Heart left ventricle (tissue), 13 donors: ENCODE data around the gene PTPRN2.

Experiments used
- POLR2A ChIP-seq, 2 donors: fragments of 450-650 bp; IDR thresholded peaks; one replicate each; pipeline ENCODE4 v1.6.1; 2017; ENCODE audit warnings: antibody characterized with exemption in 2 of 2, mild to moderate bottlenecking in 2 of 2, moderate library complexity in 2 of 2
- TF ChIP-seq, protein P1 (sequence below), 12 donors: fragments of 200-600 bp; sonication (generic) in 4 of 12; IDR thresholded peaks; one replicate each; pipeline versions ENCODE4 v1.5.0 to v1.8.0; 2018 to 2022; ENCODE audit warnings: antibody characterized with exemption in 12 of 12, mild to moderate bottlenecking in 5 of 12
- donor health status: ischemic (EF 13 %, LVEDD 7.1; RV severe dilation, severe dysfunction).
- donor health status: DM: no; HTN: yes; CAD: no.
- donor health status: DM: no; HTN: no; CAD: no.
- donor health status: ischemic (EF 25% LVEDD 6.9; RV normal size, moderate dysfunction).
- donor health status: ischemic (EF 25% LVEDD 5.7; RV mildly dilated, moderate dysfunction).
- donor health status: ischemic (EF 35%, LVEDD 5.7; RV mildly dilated, moderate dysfunction).
- donor health status: nonischemic (EF 11% LVEDD 7.7; RV severe dilation, severe dysfunction).
- donor health status: DM: yes; HTN: yes; CAD: no.
- donor health status: PGD.
- donor health status: ischemic (EF 29% LVEDD 5.4; RV normal size, mild dysfunction).
- donor health status: nonischemic (EF 23%, LVEDD 6.1; RV moderate dilation, normal function).

DNA sequence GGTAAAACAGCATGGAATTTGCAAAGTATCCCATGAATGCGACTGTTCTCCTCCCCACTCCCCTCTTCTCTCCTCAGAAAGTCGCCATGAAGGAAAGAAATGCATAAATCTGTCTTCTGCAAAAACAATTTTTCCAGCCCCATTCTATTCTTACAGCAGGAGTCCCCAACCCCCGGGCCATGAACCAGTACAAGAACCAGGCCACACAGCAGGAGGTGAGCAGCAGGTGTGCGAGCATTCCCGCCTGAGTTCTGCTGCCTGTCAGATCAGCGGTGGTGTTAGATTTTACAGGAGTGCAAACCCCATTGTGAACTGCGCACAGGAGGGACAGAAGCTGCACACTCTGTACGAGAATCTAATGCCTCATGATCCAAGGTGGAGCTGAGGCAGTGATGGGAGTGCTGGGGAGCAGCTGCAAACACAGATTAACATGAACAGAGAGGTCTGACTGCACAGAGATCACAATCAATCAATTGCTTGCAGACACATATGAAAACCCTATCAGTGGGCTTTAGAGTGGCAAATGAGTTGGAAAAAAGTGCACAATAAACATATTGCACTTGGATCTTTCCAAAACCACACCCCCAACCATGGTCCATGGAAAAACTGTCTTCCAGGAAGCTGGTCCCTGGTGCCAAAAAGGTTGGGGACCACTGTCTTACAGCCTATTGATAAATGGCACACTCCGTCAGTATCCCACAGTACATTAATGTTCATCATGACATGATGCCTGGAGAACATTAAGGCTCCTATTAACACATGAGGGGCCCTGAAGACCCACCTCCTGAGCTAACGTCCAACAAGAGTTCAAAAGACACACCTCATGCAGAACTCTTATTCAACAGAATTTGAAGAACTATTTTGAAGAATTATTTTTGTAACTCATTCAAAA lies 205.0 kb downstream of the PTPRN2 start:
- TF ChIP-seq, protein P1, sequence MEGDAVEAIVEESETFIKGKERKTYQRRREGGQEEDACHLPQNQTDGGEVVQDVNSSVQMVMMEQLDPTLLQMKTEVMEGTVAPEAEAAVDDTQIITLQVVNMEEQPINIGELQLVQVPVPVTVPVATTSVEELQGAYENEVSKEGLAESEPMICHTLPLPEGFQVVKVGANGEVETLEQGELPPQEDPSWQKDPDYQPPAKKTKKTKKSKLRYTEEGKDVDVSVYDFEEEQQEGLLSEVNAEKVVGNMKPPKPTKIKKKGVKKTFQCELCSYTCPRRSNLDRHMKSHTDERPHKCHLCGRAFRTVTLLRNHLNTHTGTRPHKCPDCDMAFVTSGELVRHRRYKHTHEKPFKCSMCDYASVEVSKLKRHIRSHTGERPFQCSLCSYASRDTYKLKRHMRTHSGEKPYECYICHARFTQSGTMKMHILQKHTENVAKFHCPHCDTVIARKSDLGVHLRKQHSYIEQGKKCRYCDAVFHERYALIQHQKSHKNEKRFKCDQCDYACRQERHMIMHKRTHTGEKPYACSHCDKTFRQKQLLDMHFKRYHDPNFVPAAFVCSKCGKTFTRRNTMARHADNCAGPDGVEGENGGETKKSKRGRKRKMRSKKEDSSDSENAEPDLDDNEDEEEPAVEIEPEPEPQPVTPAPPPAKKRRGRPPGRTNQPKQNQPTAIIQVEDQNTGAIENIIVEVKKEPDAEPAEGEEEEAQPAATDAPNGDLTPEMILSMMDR (IDR thresholded peaks at IDR 0.05) = no peak
- no peak for TF ChIP-seq POLR2A (IDR thresholded peaks at IDR 0.05)
